ENCODE results near the gene FNTB. TPM values are rescaled to one million over a fixed set of nuclear protein-coding genes. Genes with fewer than 3 reads are reported as not detected.

FNTB gene
- total RNA-seq, 1 donor from 2014 or later, result 22.4 TPM

DNA sequence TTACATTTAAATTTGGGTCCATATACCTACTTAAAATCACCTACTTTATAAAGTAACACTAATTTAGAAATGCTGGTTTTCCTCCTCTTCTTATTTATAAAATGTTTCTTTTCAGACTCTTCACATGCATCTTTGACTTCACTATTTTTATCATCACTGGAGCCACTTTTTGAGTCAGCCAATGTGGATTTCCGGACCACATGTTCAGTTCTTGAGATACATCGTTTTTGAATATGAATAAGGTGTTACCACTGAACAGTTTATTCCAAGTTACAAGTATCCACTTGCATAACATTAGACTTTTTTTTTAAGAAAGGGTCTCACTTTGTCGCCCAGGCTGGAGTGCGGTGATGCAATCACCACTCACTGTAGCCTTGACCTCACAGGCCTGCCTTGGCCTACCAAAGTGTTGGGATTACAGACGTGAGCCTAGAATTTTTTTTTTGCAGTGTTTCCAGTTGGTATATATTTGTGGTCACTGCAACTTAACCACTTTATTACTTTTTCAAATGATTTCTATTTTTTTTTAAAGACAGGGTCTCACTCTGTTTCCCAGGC, 5.7 kb downstream of the FNTB start:
- no peaks in the 10 kb centered on the region for H3K27me3 Mint-ChIP-seq
- no peak for DNase-seq (ENCODE audit: low spot score, unreplicated experiment)
- no peak overlapping the region for H3K4me3 Mint-ChIP-seq (ENCODE audit: low read depth)
- TF ChIP-seq, protein P1, sequence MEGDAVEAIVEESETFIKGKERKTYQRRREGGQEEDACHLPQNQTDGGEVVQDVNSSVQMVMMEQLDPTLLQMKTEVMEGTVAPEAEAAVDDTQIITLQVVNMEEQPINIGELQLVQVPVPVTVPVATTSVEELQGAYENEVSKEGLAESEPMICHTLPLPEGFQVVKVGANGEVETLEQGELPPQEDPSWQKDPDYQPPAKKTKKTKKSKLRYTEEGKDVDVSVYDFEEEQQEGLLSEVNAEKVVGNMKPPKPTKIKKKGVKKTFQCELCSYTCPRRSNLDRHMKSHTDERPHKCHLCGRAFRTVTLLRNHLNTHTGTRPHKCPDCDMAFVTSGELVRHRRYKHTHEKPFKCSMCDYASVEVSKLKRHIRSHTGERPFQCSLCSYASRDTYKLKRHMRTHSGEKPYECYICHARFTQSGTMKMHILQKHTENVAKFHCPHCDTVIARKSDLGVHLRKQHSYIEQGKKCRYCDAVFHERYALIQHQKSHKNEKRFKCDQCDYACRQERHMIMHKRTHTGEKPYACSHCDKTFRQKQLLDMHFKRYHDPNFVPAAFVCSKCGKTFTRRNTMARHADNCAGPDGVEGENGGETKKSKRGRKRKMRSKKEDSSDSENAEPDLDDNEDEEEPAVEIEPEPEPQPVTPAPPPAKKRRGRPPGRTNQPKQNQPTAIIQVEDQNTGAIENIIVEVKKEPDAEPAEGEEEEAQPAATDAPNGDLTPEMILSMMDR (IDR thresholded peaks at IDR 0.05; ENCODE audit: unreplicated experiment), result no peak
- H3K4me1 Mint-ChIP-seq (ENCODE audit: low read depth), result peaks cover 8% of the 10 kb centered on the region
- H3K36me3 Mint-ChIP-seq (ENCODE audit: insufficient read depth), result no peaks in the 10 kb centered on the region
- H3K9me3 Mint-ChIP-seq (ENCODE audit: low read depth), result no peaks in the 10 kb centered on the region
- no peak overlapping the region for H3K27ac Mint-ChIP-seq

GRCh38 chr14:64993266-64993930, 6.7 kb downstream of the FNTB start:
- no peak overlapping the region for H3K4me3 Mint-ChIP-seq (ENCODE audit: low read depth)
- H3K36me3 Mint-ChIP-seq (ENCODE audit: insufficient read depth), result no peaks in the 10 kb centered on the region
- DNase-seq (ENCODE audit: low spot score, unreplicated experiment), result no peak
- no peaks in the 10 kb centered on the region for H3K27me3 Mint-ChIP-seq
- H3K27ac Mint-ChIP-seq, result no peak overlapping the region
- no peaks in the 10 kb centered on the region for H3K9me3 Mint-ChIP-seq (ENCODE audit: low read depth)
- peaks cover 8% of the 10 kb centered on the region for H3K4me1 Mint-ChIP-seq (ENCODE audit: low read depth)
- TF ChIP-seq, protein P1 (IDR thresholded peaks at IDR 0.05; ENCODE audit: unreplicated experiment), result no peak

DNA sequence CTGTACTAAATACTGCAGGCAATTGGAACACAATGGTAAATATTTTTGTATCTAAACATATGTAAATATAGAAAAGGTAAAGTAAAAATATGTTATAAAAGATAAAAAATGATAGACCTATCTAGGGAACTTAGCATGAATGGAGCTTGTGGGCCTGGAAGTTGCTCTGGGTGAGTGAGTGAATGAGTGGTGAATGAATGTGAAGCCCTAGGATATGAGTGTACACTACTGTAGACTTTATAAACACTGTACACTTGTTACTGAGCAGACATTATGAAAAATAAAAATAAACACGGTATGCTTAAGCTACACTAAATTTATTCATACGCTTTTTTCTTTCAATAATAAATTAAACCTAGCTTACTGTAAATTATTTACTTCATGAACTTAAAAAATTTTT, 7.8 kb downstream of the FNTB start:
- Mint-ChIP-seq H3K9me3 (ENCODE audit: low read depth) (no peaks in the 10 kb centered on the region), H3K27ac (no peak overlapping the region), H3K4me3 (ENCODE audit: low read depth) (no peak overlapping the region), H3K4me1 (ENCODE audit: low read depth) (peaks cover 4% of the 10 kb centered on the region), H3K36me3 (ENCODE audit: insufficient read depth) (no peaks in the 10 kb centered on the region), H3K27me3 (no peaks in the 10 kb centered on the region)
- TF ChIP-seq, protein P1 (IDR thresholded peaks at IDR 0.05; ENCODE audit: unreplicated experiment), result no peak
- no peak for DNase-seq (ENCODE audit: low spot score, unreplicated experiment)

GRCh38 chr14:64995291-64995690, 8.6 kb downstream of the FNTB start:
- no peaks in the 10 kb centered on the region for H3K36me3 Mint-ChIP-seq (ENCODE audit: insufficient read depth)
- H3K4me3 Mint-ChIP-seq (ENCODE audit: low read depth), result no peak overlapping the region
- H3K9me3 Mint-ChIP-seq (ENCODE audit: low read depth), result no peaks in the 10 kb centered on the region
- TF ChIP-seq, protein P1 (IDR thresholded peaks at IDR 0.05; ENCODE audit: unreplicated experiment), result no peak
- peaks cover 4% of the 10 kb centered on the region for H3K4me1 Mint-ChIP-seq (ENCODE audit: low read depth)
- no peak for DNase-seq (ENCODE audit: low spot score, unreplicated experiment)
- no peak overlapping the region for H3K27ac Mint-ChIP-seq
- H3K27me3 Mint-ChIP-seq, result no peaks in the 10 kb centered on the region

DNA sequence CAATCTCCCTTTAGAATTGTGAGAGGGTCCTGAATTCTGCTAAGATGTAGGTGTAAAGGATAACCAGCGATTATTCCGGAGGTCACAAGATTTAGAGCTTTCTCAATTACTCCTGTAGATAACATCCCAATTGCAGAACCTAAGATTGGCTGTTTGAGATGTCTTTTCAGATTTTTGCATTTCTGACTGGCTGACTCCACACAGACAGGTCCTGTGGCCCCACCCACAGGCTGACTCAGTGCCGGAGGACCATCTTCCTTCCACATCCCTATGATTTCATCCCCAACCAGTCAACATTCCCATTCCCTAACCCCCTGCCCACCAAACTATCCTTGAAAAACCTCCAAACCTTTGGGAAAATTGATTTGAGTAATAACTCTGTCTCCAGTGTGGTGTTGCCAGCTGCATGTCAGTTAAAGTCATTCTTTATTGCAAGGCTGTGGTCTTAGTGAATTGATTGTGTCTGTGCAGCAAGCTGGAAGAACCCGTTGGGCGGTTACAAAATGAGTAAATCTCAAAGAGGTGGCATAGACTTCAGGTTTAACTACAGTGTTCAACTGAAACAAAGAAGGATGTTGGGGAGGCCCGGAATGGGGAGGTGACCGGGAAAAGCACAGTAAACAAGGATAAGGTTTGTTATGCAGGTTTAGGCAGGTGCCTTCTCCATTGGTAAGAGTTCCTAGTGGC, 10.6 kb downstream of the FNTB start:
- TF ChIP-seq, protein P1 (IDR thresholded peaks at IDR 0.05; ENCODE audit: unreplicated experiment), result no peak
- no peaks in the 10 kb centered on the region for H3K9me3 Mint-ChIP-seq (ENCODE audit: low read depth)
- H3K27me3 Mint-ChIP-seq, result no peaks in the 10 kb centered on the region
- H3K36me3 Mint-ChIP-seq (ENCODE audit: insufficient read depth), result no peaks in the 10 kb centered on the region
- H3K4me1 Mint-ChIP-seq (ENCODE audit: low read depth), result peaks cover 4% of the 10 kb centered on the region
- H3K4me3 Mint-ChIP-seq (ENCODE audit: low read depth), result no peak overlapping the region
- no peak for DNase-seq (ENCODE audit: low spot score, unreplicated experiment)
- H3K27ac Mint-ChIP-seq, result no peak overlapping the region
